Measurements from ENCODE around the gene MYH9. TPM values are rescaled to one million over a fixed set of nuclear protein-coding genes. Genes with fewer than 3 reads are reported as not detected.

MYH9 gene
- total and polyA plus RNA-seq, 4 donors = 170 to 1,890 (median 1,068) TPM

DNA sequence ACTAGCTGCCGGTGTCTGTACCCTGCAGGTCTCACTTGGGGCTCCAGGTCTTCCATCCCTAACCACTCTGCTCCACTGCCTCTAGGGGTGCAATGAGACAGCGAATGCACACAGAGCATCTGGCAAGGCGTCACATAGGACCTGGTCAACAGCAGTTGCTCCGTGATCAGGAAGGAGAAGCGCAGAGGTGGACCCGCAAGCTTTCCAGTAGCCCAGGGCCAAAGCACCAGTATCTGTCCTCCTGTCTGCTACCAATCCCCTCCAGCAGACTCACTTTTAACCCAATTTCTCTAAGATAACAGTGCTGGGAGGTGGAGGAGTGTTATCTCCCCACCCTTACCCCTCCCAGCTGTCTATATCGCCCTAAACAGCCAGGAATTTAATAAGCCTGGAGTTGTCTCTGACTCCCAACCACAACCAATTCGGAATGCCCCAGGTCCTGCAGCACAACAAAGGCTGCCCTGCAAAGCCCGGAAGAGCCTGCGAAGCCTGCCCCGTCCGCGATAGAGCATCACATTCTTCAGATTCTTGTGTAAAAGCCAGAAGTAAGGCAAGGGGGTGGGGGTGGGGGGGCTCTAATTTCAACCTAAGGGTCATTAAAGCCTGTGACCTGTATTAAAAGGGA lies 19.3 kb downstream of the MYH9 start:
- Histone ChIP-seq H3K27me3 (ENCODE audit: control insufficient read depth in 1 of 2, insufficient read depth in 2 of 2, low read length in 1 of 2) (no peaks in the 10 kb centered on the region), H3K4me3 (ENCODE audit: low read length in 2 of 2) (no peak overlapping the region), H3K9me3 (ENCODE audit: control insufficient read depth, low read length) (no peaks in the 10 kb centered on the region), H3K27ac (ENCODE audit: low read depth in 1 of 2, low read length in 2 of 2) (peak overlapping the region in 1 of 2 donors; percentile 48), H3K4me1 (ENCODE audit: control insufficient read depth in 1 of 2, insufficient read depth in 2 of 2, low read length in 2 of 2) (peaks cover 7 to 11% of the 10 kb centered on the region in 2 donors), H3K36me3 (ENCODE audit: control insufficient read depth in 1 of 2, insufficient read depth in 2 of 2, low read length in 1 of 2) (peaks cover 0 to 1% of the 10 kb centered on the region in 2 donors)
- ATAC-seq (ENCODE audit: low FRiP score) (no peak), DNase-seq (no peak)
- WGBS, 2 donors = 14 to 15% methylated on average over 13 of the region's 13 CpGs
- intact Hi-C loops (cut with DNase I) = loop anchor here (5.0 kb wide), 3 partner anchors 36 to 99 kb away; no protein-coding TSS in a partner anchor

DNA sequence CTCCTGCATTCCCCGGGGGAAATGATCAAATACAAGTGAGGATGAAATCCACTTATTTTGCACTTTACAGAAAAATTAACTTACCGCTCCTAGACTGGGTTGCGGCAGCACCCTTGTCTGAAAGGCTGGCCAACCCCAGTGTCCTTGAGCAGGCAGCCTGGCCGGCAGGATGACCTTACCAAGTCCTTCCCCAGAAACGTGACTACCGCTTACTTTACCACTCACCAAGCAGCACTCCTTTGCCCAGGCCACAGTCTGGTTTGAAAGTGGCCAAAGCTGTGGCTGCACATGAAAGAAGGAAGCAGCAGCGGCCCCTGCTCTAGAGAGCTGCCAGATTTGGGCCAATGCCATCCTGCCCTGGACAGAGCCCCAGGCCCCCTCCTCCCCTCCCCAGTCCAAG lies 20.3 kb downstream of the MYH9 start:
- 3 to 7% methylated on average over 7 of the region's 7 CpGs for WGBS, 2 donors
- Histone ChIP-seq H3K27ac (ENCODE audit: low read depth in 1 of 2, low read length in 2 of 2) (peak overlapping the region in 1 of 2 donors; percentile 48), H3K4me1 (ENCODE audit: control insufficient read depth in 1 of 2, insufficient read depth in 2 of 2, low read length in 2 of 2) (peaks cover 7 to 11% of the 10 kb centered on the region in 2 donors), H3K4me3 (ENCODE audit: low read length in 2 of 2) (peak overlapping the region in 1 of 2 donors; percentile 7), H3K9me3 (ENCODE audit: control insufficient read depth, low read length) (no peaks in the 10 kb centered on the region), H3K36me3 (ENCODE audit: control insufficient read depth in 1 of 2, insufficient read depth in 2 of 2, low read length in 1 of 2) (peaks cover 0 to 3% of the 10 kb centered on the region in 2 donors), H3K27me3 (ENCODE audit: control insufficient read depth in 1 of 2, insufficient read depth in 2 of 2, low read length in 1 of 2) (no peaks in the 10 kb centered on the region)
- intact Hi-C loops (cut with DNase I) = loop anchor here (5.0 kb wide), 3 partner anchors 35 to 100 kb away; no protein-coding TSS in a partner anchor
- DNase-seq (no peak), ATAC-seq (ENCODE audit: low FRiP score) (no peak)

GRCh38 chr22:36367066-36367465 lies 20.7 kb downstream of the MYH9 start:
- Histone ChIP-seq H3K36me3 (ENCODE audit: control insufficient read depth in 1 of 2, insufficient read depth in 2 of 2, low read length in 1 of 2) (peaks cover 0 to 3% of the 10 kb centered on the region in 2 donors), H3K9me3 (ENCODE audit: control insufficient read depth, low read length) (no peaks in the 10 kb centered on the region), H3K27ac (ENCODE audit: low read depth in 1 of 2, low read length in 2 of 2) (peak overlapping the region in 1 of 2 donors; percentile 48), H3K27me3 (ENCODE audit: control insufficient read depth in 1 of 2, insufficient read depth in 2 of 2, low read length in 1 of 2) (no peaks in the 10 kb centered on the region), H3K4me3 (ENCODE audit: low read length in 2 of 2) (peak overlapping the region in 1 of 2 donors; percentile 7), H3K4me1 (ENCODE audit: control insufficient read depth in 1 of 2, insufficient read depth in 2 of 2, low read length in 2 of 2) (peaks cover 7 to 11% of the 10 kb centered on the region in 2 donors)
- 14 to 16% methylated on average over 11 of the region's 11 CpGs for WGBS, 2 donors
- no peak for ATAC-seq (ENCODE audit: low FRiP score)
- DNase-seq = no peak
- intact Hi-C loops (cut with DNase I) = loop anchor here (5.0 kb wide), 3 partner anchors 35 to 100 kb away; no protein-coding TSS in a partner anchor

- Histone ChIP-seq H3K4me3 (ENCODE audit: low read length in 2 of 2) (no peak overlapping the region), H3K9me3 (ENCODE audit: control insufficient read depth, low read length) (no peaks in the 10 kb centered on the region), H3K27me3 (ENCODE audit: control insufficient read depth in 1 of 2, insufficient read depth in 2 of 2, low read length in 1 of 2) (no peaks in the 10 kb centered on the region), H3K36me3 (ENCODE audit: control insufficient read depth in 1 of 2, insufficient read depth in 2 of 2, low read length in 1 of 2) (peaks cover 0 to 3% of the 10 kb centered on the region in 2 donors), H3K4me1 (ENCODE audit: control insufficient read depth in 1 of 2, insufficient read depth in 2 of 2, low read length in 2 of 2) (peaks cover 7 to 13% of the 10 kb centered on the region in 2 donors), H3K27ac (ENCODE audit: low read depth in 1 of 2, low read length in 2 of 2) (peak overlapping the region in 1 of 2 donors; percentile 48)
- WGBS, 2 donors = 8 to 10% methylated on average over 10 of the region's 10 CpGs
- intact Hi-C loops (cut with DNase I) = loop anchor here (5.0 kb wide), 3 partner anchors 34 to 101 kb away; no protein-coding TSS in a partner anchor
- ATAC-seq (ENCODE audit: low FRiP score) (no peak), DNase-seq (no peak)
Measured at GRCh38 chr22:36366291-36366708, 21.5 kb downstream of the MYH9 start.

- Histone ChIP-seq H3K9me3 (ENCODE audit: control insufficient read depth, low read length) (no peaks in the 10 kb centered on the region), H3K4me1 (ENCODE audit: control insufficient read depth in 1 of 2, insufficient read depth in 2 of 2, low read length in 2 of 2) (peaks cover 7 to 18% of the 10 kb centered on the region in 2 donors), H3K27ac (ENCODE audit: low read depth in 1 of 2, low read length in 2 of 2) (peak overlapping the region; percentile 48 to 88), H3K27me3 (ENCODE audit: control insufficient read depth in 1 of 2, insufficient read depth in 2 of 2, low read length in 1 of 2) (no peaks in the 10 kb centered on the region), H3K4me3 (ENCODE audit: low read length in 2 of 2) (no peak overlapping the region), H3K36me3 (ENCODE audit: control insufficient read depth in 1 of 2, insufficient read depth in 2 of 2, low read length in 1 of 2) (peaks cover 0 to 3% of the 10 kb centered on the region in 2 donors)
- WGBS, 2 donors = 2 to 3% methylated on average over 9 of the region's 9 CpGs
- intact Hi-C loops (cut with DNase I) = loop anchor here (5.0 kb wide), 3 partner anchors 33 to 102 kb away; no protein-coding TSS in a partner anchor
- ATAC-seq (ENCODE audit: low FRiP score) (peak; percentile 79), DNase-seq (peak; percentile 89 to 91)
Measured at GRCh38 chr22:36365020-36365411, 22.8 kb downstream of the MYH9 start.

DNA sequence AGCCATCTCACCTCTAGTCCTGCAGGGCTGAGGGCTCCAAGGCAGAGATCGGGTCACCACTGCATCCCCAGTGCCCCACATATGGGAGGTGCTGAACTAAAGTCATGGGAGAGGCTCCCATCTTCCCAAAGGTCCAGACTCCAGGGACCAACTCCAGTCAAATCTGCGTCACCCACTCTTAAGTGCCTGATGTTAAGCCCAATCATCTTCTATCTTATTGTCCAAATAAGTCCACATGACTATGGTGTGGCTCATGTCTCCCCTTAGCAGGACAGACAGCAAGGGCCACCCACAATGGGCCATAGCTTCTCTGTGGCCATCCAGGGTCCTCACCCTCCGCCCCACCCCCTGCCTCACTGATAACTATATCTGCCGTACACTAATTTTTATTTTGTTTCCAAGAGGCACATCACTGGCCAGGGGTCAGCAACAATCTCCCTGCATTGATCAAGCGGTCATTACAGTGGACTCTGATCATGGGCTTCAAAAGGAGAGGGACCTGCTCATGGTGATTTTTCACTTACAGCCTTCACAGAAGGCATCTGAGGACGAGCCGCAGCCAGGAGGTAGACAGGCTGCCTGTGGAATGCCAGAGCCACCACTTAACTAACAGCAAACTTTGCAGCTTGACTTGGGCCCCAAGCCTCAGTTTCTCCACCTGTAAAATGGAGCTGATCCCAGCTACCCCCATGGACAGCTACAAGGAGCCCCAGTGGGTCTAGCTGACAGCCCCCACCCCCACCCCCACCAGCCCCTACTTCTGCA lies 23.3 kb downstream of the MYH9 start:
- Histone ChIP-seq H3K4me1 (ENCODE audit: control insufficient read depth in 1 of 2, insufficient read depth in 2 of 2, low read length in 2 of 2) (peaks cover 9 to 18% of the 10 kb centered on the region in 2 donors), H3K27ac (ENCODE audit: low read depth in 1 of 2, low read length in 2 of 2) (peak overlapping the region; percentile 88 to 94), H3K4me3 (ENCODE audit: low read length in 2 of 2) (no peak overlapping the region), H3K9me3 (ENCODE audit: control insufficient read depth, low read length) (no peaks in the 10 kb centered on the region), H3K36me3 (ENCODE audit: control insufficient read depth in 1 of 2, insufficient read depth in 2 of 2, low read length in 1 of 2) (peaks cover 0 to 3% of the 10 kb centered on the region in 2 donors), H3K27me3 (ENCODE audit: control insufficient read depth in 1 of 2, insufficient read depth in 2 of 2, low read length in 1 of 2) (no peaks in the 10 kb centered on the region)
- DNase-seq (no peak), ATAC-seq (ENCODE audit: low FRiP score) (no peak)
- WGBS, 2 donors = 25 to 34% methylated on average over 7 of the region's 7 CpGs
- intact Hi-C loops (cut with DNase I) = loop anchor here (5.0 kb wide), 3 partner anchors 32 to 103 kb away; no protein-coding TSS in a partner anchor

- Histone ChIP-seq H3K27me3 (ENCODE audit: control insufficient read depth in 1 of 2, insufficient read depth in 2 of 2, low read length in 1 of 2) (no peaks in the 10 kb centered on the region), H3K27ac (ENCODE audit: low read depth in 1 of 2, low read length in 2 of 2) (peak overlapping the region in 1 of 2 donors; percentile 94), H3K4me1 (ENCODE audit: control insufficient read depth in 1 of 2, insufficient read depth in 2 of 2, low read length in 2 of 2) (peaks cover 17 to 18% of the 10 kb centered on the region in 2 donors), H3K4me3 (ENCODE audit: low read length in 2 of 2) (no peak overlapping the region), H3K36me3 (ENCODE audit: control insufficient read depth in 1 of 2, insufficient read depth in 2 of 2, low read length in 1 of 2) (peaks cover 0 to 3% of the 10 kb centered on the region in 2 donors), H3K9me3 (ENCODE audit: control insufficient read depth, low read length) (no peaks in the 10 kb centered on the region)
- 47 to 56% methylated on average over 4 of the region's 4 CpGs for WGBS, 2 donors
- intact Hi-C loops (cut with DNase I) = no loop called here
- no peak for ATAC-seq (ENCODE audit: low FRiP score)
- DNase-seq = no peak
Measured at GRCh38 chr22:36363349-36363981, 24.3 kb downstream of the MYH9 start.

GRCh38 chr22:36362932-36363331 lies 24.8 kb downstream of the MYH9 start:
- Histone ChIP-seq H3K27me3 (ENCODE audit: control insufficient read depth in 1 of 2, insufficient read depth in 2 of 2, low read length in 1 of 2) (no peaks in the 10 kb centered on the region), H3K4me3 (ENCODE audit: low read length in 2 of 2) (no peak overlapping the region), H3K27ac (ENCODE audit: low read depth in 1 of 2, low read length in 2 of 2) (peak overlapping the region; percentile 3 to 94)

More at GRCh38 chr22:36362932-36363331, 24.8 kb downstream of the MYH9 start:
- ATAC-seq (ENCODE audit: low FRiP score) (no peak), DNase-seq (no peak)
- 23 to 26% methylated on average over 2 of the region's 2 CpGs for whole genome bisulfite sequencing, 2 donors
- H3K4me1 ChIP-seq (ENCODE audit: control insufficient read depth in 1 of 2, insufficient read depth in 2 of 2, low read length in 2 of 2) = peaks cover 17 to 18% of the 10 kb centered on the region in 2 donors
- H3K36me3 ChIP-seq (ENCODE audit: control insufficient read depth in 1 of 2, insufficient read depth in 2 of 2, low read length in 1 of 2) = peaks cover 0 to 3% of the 10 kb centered on the region in 2 donors
- no peaks in the 10 kb centered on the region for H3K9me3 ChIP-seq (ENCODE audit: control insufficient read depth, low read length)
- intact Hi-C loops (cut with DNase I) = no loop called here

Data from aorta (tissue), 5 donors.